GM19035 (cell line): ENCODE measurements around the gene ZC3H6.
"Not testable (repeated sequence)": the region's sequence is repeated elsewhere in the genome, so short reads cannot be mapped to it uniquely, and the experiment has no call there.

Experiments
- ATAC-seq: cut with Tn5 transposase; IDR thresholded peaks from one replicate; pipeline ENCODE4 v1.9.1; 2021; ENCODE audit not compliant: unreplicated experiment

ZC3H6 gene

GRCh38 chr2:112275887-112276773 lies 733 bp downstream of the ZC3H6 start:
- ATAC-seq, result peak; percentile 47

GRCh38 chr2:112276954-112277353 lies 1.6 kb downstream of the ZC3H6 start:
- ATAC-seq, result no peak

GRCh38 chr2:112277596-112278220 lies 2.3 kb downstream of the ZC3H6 start:
- no peak for ATAC-seq

GRCh38 chr2:112282066-112282465 lies 6.7 kb downstream of the ZC3H6 start:
- ATAC-seq, result not testable (repeated sequence)

- not testable (repeated sequence) for ATAC-seq
These were observed 8.1 kb downstream of the ZC3H6 start for GRCh38 chr2:112283535-112283934.

- no peak for ATAC-seq
These were observed 14.7 kb downstream of the ZC3H6 start for GRCh38 chr2:112290088-112290487.

GRCh38 chr2:112290648-112291047 lies 15.3 kb downstream of the ZC3H6 start:
- ATAC-seq, result no peak

GRCh38 chr2:112293636-112294401 lies 18.4 kb downstream of the ZC3H6 start:
- ATAC-seq, result no peak

DNA sequence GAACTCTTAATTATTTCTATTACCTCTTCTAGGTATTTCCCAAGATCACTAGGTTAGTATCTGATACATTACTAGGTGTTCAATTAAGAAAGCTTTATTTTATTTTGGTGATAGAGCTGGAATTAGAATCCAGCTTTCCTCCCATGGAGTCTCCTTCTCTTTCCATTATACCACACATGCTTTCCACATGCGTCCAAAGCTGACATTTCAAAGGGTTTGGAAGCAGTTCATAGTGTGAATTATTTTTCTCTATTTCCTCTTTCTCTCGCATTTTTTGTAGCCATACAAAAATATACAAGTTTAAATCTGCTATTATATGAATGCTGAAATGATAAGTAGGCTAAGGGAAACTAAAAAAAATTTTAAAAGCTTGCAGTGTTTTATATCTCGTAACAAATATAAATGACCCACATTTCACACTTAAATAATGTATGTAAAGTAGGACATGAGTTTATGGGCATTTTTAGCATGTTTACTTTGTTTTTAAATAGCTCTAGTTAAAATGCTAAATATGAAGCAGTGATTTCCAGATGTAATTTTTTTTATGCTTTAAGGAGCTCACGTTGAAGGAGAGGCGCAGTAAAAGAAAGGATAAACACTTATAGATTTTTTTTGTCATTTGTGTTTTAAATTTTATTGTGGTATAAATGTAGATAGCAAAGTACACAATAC lies 20.1 kb downstream of the ZC3H6 start:
- no peak for ATAC-seq

DNA sequence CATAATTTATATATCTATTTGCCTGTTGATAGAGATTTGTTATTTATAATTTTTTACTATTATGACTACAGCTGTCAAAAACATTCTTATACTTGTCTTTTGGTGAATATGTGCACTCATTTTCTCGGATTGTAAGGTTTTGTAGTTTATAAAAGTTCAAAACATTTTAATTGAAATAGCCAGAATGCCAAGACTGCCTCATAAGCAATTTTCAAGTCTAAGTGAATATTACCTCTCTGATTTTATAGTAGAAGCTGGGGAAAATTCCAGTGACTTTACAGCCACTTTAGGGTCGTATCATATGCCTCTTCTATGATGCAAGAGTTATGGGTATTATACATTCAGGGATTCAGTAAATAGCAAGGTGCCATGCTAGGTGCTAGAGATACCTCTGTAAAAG lies 21.0 kb downstream of the ZC3H6 start:
- ATAC-seq, result no peak

DNA sequence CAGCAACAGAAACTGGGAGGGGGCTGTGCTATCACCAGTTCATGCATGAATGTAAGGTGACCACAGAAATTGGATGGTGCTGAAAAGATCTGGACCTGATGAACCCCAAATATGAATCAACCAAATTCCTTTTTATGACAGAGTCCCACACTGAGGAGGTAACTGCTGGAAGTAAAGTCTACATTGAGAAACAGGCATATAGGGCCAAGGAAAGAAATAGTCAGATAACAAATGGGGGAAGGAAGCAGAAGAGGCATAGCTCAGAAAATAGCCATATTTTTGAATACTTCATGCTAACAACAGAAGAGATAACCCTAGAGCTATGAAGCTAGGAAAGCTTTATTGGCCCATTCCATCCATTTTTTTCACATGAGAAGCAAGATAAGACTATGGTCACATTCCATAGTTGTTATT lies 25.8 kb downstream of the ZC3H6 start:
- ATAC-seq, result no peak

- ATAC-seq, result no peak
These were observed 26.6 kb downstream of the ZC3H6 start for GRCh38 chr2:112301973-112302372.

GRCh38 chr2:112304298-112304941 lies 29.0 kb downstream of the ZC3H6 start:
- no peak for ATAC-seq

DNA sequence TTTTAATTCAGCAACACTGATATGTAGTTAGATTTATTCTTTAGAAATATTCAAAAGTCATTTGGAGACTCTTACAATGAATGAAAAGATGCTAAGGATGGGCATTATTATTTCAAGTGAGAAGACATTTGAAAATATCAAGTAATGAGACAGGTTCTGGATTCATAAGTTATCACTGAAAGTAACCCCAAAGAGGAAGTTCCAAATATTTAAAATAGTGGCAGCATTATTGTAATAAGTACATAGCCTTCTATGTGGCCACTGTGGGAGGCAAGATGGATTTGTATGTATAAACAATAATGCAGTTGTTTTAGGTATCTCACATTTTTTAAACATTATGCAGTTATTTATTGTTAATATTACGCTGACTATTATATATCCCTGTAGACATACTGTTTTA lies 29.7 kb downstream of the ZC3H6 start:
- no peak for ATAC-seq

DNA sequence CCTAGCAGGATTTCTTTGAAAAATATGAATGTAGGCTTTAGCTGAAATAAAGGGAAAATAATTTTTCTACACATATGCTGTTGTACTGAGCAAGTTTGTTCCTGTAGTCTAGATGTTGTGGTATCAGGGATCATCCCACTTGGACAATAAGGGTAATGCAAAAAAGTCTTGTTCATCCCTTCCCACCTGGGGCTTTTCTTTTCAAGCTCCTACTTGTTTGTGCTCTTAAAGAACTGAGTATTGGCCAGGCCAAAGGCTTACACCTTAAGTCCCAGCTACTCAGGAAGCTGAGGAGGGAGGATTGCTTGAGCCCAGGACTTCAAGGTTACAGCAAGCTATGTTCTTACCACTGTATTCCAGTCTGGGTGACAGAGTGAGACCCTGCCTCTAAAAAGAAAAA lies 35.5 kb downstream of the ZC3H6 start:
- no peak for ATAC-seq

DNA sequence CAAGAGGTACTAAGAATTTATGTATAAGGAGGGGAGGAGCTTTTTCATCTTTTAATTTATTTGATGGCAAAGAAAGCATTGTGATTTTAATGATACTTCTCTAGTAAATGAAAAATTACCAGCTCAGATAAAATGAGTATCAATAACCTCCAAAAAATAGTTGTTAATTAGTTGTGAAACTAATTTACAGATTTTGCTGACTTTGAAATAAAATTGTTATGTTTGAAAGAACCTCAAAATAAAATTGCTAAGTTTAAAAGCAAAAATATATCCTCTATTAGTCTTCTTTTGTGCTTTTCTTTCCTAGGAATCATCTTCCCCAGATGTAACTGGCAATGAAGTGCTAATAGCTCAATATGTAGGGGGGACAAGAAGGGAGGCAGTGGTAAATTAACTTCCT lies 36.5 kb downstream of the ZC3H6 start:
- ATAC-seq, result no peak

- ATAC-seq, result no peak
These were observed 37.4 kb downstream of the ZC3H6 start for GRCh38 chr2:112312821-112313220.

DNA sequence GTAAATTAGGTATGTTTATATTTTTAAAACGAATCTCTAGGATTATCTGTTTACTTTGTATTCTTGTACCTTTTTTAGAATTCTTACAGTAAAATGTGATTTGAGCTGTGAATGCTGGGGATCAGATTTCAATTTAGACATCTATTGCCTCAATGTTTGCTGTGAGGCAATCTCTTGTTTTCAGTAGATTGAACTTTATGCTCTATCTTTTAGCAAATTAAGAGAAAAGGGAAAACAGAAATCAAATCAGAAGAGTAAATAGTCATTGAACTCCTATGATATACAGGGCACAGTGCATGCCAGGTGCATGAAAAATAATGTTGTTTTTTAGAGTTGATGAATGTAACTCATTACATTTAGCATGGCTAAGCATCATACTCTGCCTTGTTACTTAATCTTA lies 39.5 kb downstream of the ZC3H6 start:
- ATAC-seq, result no peak

- ATAC-seq, result no peak
These were observed 42.1 kb downstream of the ZC3H6 start for GRCh38 chr2:112317303-112318158.

- ATAC-seq, result no peak
These were observed 43.1 kb downstream of the ZC3H6 start for GRCh38 chr2:112318515-112318914.
